GM10266 (cell line): Measurements from ENCODE around the gene NAA38.

ENCODE experiments used
- DNase-seq: peaks from one replicate; pipeline ENCODE4 v3.0.0; 2012; ENCODE audit errors: extremely low spot score
- TF ChIP-seq, protein P1 (sequence below): IDR thresholded peaks from 2 replicates; pipeline ENCODE4 v1.5.1; 2012; ENCODE audit warnings: mild to moderate bottlenecking, low read depth; ENCODE audit not compliant: control insufficient read depth, insufficient read depth; ENCODE audit errors: missing control alignments

Gene NAA38

DNA sequence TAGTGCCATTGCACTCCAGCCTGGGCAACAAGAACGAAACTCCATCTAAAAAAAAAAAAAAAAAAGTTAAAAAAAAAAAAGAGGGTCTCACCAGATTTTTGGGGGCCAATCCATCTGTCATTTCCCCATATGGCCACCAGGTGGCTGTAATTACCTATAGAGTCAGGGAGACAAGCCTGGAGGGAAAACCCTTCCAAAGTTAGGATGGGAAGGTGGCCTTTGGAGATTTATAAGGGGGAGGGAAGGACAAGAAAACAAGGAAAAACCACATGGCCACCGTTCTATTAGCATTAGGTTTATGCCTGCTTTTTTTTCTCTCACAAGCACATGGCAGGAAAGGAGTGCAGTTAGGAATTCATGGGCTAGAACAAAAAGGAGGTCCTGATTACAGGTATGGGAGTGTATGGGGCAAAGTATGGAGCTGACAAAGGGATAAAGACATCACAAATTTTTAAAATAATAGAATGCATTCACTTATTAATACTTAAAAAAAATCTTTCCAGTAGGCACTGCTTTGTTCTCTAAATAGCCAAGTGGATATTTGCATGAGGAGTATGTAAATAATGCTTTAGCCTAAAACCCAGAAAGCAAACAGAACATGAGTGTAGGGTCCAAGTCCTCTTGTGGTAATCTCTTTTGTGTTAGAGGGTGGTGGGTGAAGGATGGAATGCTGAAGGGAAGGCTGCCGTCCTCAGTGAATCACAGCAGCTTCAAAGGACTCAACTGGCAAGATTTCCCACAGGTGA is 5.5 kb upstream of the NAA38 start:
- TF ChIP-seq, protein P1, sequence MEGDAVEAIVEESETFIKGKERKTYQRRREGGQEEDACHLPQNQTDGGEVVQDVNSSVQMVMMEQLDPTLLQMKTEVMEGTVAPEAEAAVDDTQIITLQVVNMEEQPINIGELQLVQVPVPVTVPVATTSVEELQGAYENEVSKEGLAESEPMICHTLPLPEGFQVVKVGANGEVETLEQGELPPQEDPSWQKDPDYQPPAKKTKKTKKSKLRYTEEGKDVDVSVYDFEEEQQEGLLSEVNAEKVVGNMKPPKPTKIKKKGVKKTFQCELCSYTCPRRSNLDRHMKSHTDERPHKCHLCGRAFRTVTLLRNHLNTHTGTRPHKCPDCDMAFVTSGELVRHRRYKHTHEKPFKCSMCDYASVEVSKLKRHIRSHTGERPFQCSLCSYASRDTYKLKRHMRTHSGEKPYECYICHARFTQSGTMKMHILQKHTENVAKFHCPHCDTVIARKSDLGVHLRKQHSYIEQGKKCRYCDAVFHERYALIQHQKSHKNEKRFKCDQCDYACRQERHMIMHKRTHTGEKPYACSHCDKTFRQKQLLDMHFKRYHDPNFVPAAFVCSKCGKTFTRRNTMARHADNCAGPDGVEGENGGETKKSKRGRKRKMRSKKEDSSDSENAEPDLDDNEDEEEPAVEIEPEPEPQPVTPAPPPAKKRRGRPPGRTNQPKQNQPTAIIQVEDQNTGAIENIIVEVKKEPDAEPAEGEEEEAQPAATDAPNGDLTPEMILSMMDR, result peak; percentile 63
- DNase-seq, result peak; percentile 35

- DNase-seq, result no peak
- TF ChIP-seq, protein P1, result no peak
Measured at GRCh38 chr17:7859028-7859427, 1.7 kb upstream of the NAA38 start.

- peak; percentile 11 for DNase-seq
- TF ChIP-seq, protein P1, result peak; percentile 33
Measured at GRCh38 chr17:7858522-7858810, 1.1 kb upstream of the NAA38 start.

DNA sequence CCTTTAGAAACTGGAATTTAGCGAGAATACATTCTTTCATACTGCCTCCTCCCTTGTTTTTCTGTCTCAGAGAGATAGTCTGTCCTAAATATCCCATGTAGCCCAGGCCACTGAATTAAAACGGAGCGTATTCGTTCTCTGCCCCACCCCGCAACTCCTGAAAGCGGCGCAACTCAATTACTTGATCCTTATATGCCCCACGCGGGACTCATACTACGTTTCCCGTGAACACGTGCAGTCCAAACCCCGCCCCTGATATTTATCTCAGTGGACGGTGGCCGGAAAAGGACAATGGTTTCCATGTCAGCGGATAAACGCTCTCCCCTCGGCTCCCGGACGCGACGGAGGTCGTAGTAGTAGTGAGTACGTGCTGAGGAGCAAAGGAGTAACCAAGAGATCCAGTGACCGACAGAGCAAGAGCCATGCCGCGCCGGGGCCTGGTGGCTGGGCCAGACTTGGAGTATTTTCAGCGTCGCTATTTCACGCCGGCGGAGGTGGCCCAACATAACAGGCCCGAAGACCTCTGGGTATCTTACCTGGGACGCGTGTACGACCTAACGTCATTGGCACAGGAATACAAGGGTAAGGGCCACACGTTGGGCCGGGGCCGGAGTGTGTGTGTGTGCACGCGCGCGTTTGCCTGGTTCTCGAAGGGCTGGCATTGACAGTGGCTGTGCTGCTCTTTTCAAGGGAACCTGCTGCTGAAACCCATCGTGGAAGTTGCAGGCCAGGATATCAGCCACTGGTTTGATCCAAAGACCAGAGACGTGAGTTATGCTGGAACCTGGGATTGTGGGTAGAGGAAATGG is 558 bp upstream of the NAA38 start, which contains the start of gene CYB5D1:
CYB5D1 (plus strand) TSS at position 291 of the 809 bp plus-strand sequence; CDS start at position 423, 132 bp downstream.
- DNase-seq, result peak; percentile 73
- TF ChIP-seq, protein P1, result no peak

- TF ChIP-seq, protein P1, result no peak
- DNase-seq, result peak; percentile 47
Measured at GRCh38 chr17:7856011-7856810, 1.1 kb downstream of the NAA38 start.

DNA sequence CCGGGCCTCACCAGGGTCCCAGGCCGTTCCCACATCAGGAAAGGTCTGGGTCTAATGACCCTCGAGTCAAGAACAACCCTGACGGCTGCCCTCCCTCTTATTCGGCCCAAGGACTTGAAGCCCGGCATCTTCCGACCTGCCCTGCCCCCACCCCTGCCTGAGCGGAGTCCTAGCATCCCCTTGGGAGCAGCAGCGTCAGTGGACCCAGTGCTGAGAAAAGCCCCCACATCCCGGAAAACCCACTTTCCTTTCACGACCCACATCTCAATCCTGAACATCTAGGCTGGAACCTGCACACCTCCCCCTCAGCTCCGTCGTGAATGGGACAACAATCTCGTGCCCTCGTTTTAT is 1.7 kb downstream of the NAA38 start:
- no peak for DNase-seq
- TF ChIP-seq, protein P1, result no peak
